Measurements from ENCODE around the gene KRTAP16-1. TPM values are rescaled to one million over a fixed set of nuclear protein-coding genes. Genes with fewer than 3 reads are reported as not detected.
A peak's percentile ranks its signal among the peaks of the same experiment; 100 is the strongest.
"Not testable (repeated sequence)": the region's sequence is repeated elsewhere in the genome, so short reads cannot be mapped to it uniquely, and the experiment has no call there.

Gene KRTAP16-1
- not detected for total RNA-seq

DNA sequence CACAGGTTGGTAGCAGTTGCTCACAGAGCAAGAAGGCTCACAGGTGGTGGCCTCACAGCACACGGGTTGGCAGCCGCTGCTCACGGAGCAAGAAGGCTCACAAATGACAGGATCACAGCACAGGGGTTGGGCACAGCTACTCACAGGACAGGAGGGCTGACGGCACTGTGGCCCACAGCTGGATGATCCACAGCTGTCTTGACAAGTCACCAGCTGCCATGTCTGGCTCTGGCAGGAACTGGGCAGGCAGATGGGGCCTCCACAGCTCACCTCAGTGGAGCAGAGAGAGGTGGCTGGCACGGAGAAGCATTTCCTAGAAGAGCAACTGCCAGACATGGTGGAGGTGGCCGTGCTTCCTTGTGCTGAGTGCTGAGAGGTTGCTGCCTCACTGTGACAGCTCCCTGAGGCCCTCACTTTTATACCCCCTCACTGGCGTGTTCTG, at the start of gene KRTAP16-1:
Gene KRTAP16-1, minus strand, starts transcription at position 392 of the 442 bp plus-strand sequence. Its CDS starts 56 bp downstream, at position 336.
- no peaks in the 10 kb centered on the region for H3K36me3 ChIP-seq (replicated peaks in 1 of 2; ENCODE audit: insufficient read depth in 1 of 2, low read depth in 2 of 2)
- H3K9me3 ChIP-seq: no peaks in the 10 kb centered on the region
- no peaks in the 10 kb centered on the region for H3K27me3 ChIP-seq
- intact Hi-C loops (cut with DNase I): no loop called here
- no peaks in the 10 kb centered on the region for H3K4me1 ChIP-seq
- DNase-seq: peak in 1 of 4 donors; percentile 11
- no peak for ATAC-seq
- WGBS, 2 donors: 46 to 68% methylated on average over 4 to 7 of the region's 7 CpGs
- TF ChIP-seq POLR2A (IDR thresholded peaks at IDR 0.05) (no peak), CTCF (IDR thresholded peaks at IDR 0.05) (no peak)
- no peak within 1 kb of the TSS for H3K27ac ChIP-seq
- H3K4me3 ChIP-seq: no peak within 1 kb of the TSS

- 74 to 76% methylated on average over 4 of the region's 4 CpGs for WGBS, 2 donors
- TF ChIP-seq POLR2A (IDR thresholded peaks at IDR 0.05) (no peak), CTCF (IDR thresholded peaks at IDR 0.05) (no peak)
- no peak overlapping the region for H3K27ac ChIP-seq
- no peaks in the 10 kb centered on the region for H3K36me3 ChIP-seq (replicated peaks in 1 of 2; ENCODE audit: insufficient read depth in 1 of 2, low read depth in 2 of 2)
- no peaks in the 10 kb centered on the region for H3K4me1 ChIP-seq
- no peak overlapping the region for H3K4me3 ChIP-seq
- ATAC-seq: no peak
- DNase-seq: no peak
- no peaks in the 10 kb centered on the region for H3K9me3 ChIP-seq
- intact Hi-C loops (cut with DNase I): no loop called here
- no peaks in the 10 kb centered on the region for H3K27me3 ChIP-seq
Observed at GRCh38 chr17:41354536-41354935, 45.4 kb upstream of the KRTAP16-1 start.

GRCh38 chr17:41352597-41353366, 43.7 kb upstream of the KRTAP16-1 start:
- 61% methylated on average over 7 of the region's 7 CpGs for WGBS, 2 donors
- TF ChIP-seq POLR2A (IDR thresholded peaks at IDR 0.05) (no peak), CTCF (IDR thresholded peaks at IDR 0.05) (no peak)
- Histone ChIP-seq H3K27me3 (no peaks in the 10 kb centered on the region), H3K27ac (no peak overlapping the region), H3K4me1 (no peaks in the 10 kb centered on the region), H3K9me3 (no peaks in the 10 kb centered on the region), H3K4me3 (no peak overlapping the region), H3K36me3 (replicated peaks in 1 of 2; ENCODE audit: insufficient read depth in 1 of 2, low read depth in 2 of 2) (no peaks in the 10 kb centered on the region)
- DNase-seq (no peak), ATAC-seq (no peak)
- intact Hi-C loops (cut with DNase I): no loop called here

- no peak for TF ChIP-seq CTCF (IDR thresholded peaks at IDR 0.05)
- TF ChIP-seq POLR2A (IDR thresholded peaks at IDR 0.05): no peak
- ATAC-seq: no peak
- H3K9me3 ChIP-seq: no peaks in the 10 kb centered on the region
- no peak overlapping the region for H3K27ac ChIP-seq
- intact Hi-C loops (cut with DNase I): no loop called here
- no peak for DNase-seq
- no peak overlapping the region for H3K4me3 ChIP-seq
- H3K4me1 ChIP-seq: no peaks in the 10 kb centered on the region
- 55 to 72% methylated on average over 2 of the region's 2 CpGs for WGBS, 2 donors
- no peaks in the 10 kb centered on the region for H3K36me3 ChIP-seq (replicated peaks in 1 of 2; ENCODE audit: insufficient read depth in 1 of 2, low read depth in 2 of 2)
- H3K27me3 ChIP-seq: no peaks in the 10 kb centered on the region
Observed at GRCh38 chr17:41351177-41351576, 42.1 kb upstream of the KRTAP16-1 start.

DNA sequence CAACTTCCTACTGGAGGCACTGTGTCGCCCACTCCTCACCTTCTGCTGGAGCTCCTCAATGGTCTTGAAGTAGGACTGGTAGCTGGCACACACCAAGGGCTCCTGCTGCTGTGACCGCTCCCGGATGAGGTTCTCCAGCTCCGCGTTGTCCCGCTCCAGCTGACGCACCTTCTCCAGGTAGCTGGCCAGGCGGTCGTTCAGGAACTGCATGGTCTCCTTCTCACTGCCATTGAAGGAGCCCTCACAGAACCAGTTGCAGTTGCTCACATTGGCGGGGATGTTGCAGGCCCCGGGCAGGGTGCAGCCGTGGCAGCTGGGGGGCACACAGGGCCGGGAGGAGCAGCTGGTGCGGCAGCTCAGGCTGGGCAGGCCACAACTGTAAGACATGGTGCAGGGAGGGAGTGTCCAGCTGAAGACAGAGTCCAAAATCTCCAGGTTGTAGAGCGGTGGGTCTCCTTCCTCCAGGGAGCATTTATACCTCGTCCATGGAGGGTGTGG, 41.3 kb upstream of the KRTAP16-1 start, which contains the start of gene KRT33A:
Gene KRT33A, minus strand, starts transcription at position 448 of the 498 bp plus-strand sequence. Its CDS starts 61 bp downstream, at position 387.
- H3K4me3 ChIP-seq; DNase-seq; H3K9me3 ChIP-seq; ATAC-seq; H3K4me1 ChIP-seq; H3K27me3 ChIP-seq; H3K27ac ChIP-seq; H3K36me3 ChIP-seq (replicated peaks in 1 of 2; ENCODE audit: insufficient read depth in 1 of 2, low read depth in 2 of 2); intact Hi-C loops (cut with DNase I): not testable (repeated sequence)
- 79 to 86% methylated on average over 15 of the region's 16 CpGs for WGBS, 2 donors

Data from body of pancreas (tissue), 4 donors.